ENCODE results near the gene SH2D3C. TPM values are rescaled to one million over a fixed set of nuclear protein-coding genes. Genes with fewer than 3 reads are reported as not detected.

SH2D3C gene
- total RNA-seq, 1 donor from 2014 or later: 0.17 TPM

DNA sequence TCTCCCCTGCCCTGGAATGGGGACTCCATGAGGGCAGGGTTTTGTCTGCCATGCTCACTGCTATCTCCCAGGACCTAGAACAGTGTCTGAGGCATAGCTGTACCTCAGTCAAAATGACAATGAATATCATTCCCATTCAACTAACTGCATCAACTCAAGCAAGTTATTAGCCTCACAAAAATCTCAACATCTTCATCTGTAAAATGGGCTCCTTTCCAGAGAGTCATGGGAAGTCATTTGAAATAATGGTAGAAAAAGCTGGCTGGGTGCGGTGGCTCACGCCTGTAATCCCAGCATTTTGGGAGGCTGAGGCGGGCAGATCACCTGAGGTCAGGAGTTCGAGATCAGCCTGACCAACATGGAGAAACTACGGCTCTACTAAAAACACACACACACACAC is 9.4 kb downstream of the SH2D3C start:
- DNase-seq (ENCODE audit: low read depth): no peak
- Histone ChIP-seq H3K36me3 (ENCODE audit: control insufficient read depth, insufficient read depth, low read length) (no peaks in the 10 kb centered on the region), H3K4me3 (ENCODE audit: low read depth, low read length) (no peak overlapping the region), H3K27me3 (ENCODE audit: control insufficient read depth, insufficient read depth, low read length) (peaks cover 10% of the 10 kb centered on the region)
- TF ChIP-seq, protein P1, sequence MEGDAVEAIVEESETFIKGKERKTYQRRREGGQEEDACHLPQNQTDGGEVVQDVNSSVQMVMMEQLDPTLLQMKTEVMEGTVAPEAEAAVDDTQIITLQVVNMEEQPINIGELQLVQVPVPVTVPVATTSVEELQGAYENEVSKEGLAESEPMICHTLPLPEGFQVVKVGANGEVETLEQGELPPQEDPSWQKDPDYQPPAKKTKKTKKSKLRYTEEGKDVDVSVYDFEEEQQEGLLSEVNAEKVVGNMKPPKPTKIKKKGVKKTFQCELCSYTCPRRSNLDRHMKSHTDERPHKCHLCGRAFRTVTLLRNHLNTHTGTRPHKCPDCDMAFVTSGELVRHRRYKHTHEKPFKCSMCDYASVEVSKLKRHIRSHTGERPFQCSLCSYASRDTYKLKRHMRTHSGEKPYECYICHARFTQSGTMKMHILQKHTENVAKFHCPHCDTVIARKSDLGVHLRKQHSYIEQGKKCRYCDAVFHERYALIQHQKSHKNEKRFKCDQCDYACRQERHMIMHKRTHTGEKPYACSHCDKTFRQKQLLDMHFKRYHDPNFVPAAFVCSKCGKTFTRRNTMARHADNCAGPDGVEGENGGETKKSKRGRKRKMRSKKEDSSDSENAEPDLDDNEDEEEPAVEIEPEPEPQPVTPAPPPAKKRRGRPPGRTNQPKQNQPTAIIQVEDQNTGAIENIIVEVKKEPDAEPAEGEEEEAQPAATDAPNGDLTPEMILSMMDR (IDR thresholded peaks at IDR 0.05; ENCODE audit: insufficient read depth, low read length, poor library complexity, severe bottlenecking): no peak

DNA sequence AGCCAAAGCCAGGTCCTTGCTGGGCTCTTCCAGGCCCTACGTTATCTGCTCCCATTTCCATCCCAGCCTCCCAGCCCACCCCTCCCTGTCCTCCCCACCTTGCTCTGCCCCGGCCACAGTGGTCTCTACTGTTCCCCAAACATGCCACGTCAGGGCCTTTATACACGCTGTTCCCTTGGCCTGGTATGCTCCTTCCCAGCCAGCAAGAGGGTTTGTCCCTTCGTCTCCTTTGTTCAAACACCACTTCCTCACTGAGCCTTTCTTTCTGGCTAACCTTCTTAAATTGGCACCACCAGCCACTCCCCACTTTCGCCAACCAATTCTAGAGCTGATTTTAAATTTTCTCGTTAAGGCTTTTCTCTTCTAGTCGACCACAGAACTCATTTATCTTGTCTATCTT is 9.8 kb downstream of the SH2D3C start:
- DNase-seq (ENCODE audit: low read depth): no peak
- TF ChIP-seq, protein P1 (IDR thresholded peaks at IDR 0.05; ENCODE audit: insufficient read depth, low read length, poor library complexity, severe bottlenecking): no peak
- peaks cover 9% of the 10 kb centered on the region for H3K27me3 ChIP-seq (ENCODE audit: control insufficient read depth, insufficient read depth, low read length)
- no peak overlapping the region for H3K4me3 ChIP-seq (ENCODE audit: low read depth, low read length)
- no peaks in the 10 kb centered on the region for H3K36me3 ChIP-seq (ENCODE audit: control insufficient read depth, insufficient read depth, low read length)

DNA sequence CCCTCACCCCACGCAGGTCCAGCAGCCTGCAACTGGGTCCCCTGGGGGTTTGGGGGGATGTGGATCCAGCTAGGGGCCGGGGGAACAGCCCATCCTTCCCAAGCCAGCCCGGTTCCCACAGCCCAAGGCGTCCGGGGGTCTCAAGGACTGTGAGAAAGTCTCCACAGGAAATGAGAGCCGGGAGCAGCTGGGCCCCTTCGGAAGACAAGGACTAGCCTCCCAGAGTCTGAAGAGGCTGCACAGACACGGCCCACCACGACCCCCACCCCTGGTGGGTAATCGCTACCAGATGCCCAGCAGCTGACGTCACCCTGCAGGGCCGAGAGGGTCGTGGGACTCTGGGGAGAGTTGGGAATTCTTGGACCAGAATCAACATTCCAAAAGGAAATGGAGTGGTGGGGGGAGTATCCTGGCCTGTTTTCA is 10.5 kb downstream of the SH2D3C start:
- H3K36me3 ChIP-seq (ENCODE audit: control insufficient read depth, insufficient read depth, low read length): no peaks in the 10 kb centered on the region
- DNase-seq (ENCODE audit: low read depth): no peak
- H3K4me3 ChIP-seq (ENCODE audit: low read depth, low read length): no peak overlapping the region
- TF ChIP-seq, protein P1 (IDR thresholded peaks at IDR 0.05; ENCODE audit: insufficient read depth, low read length, poor library complexity, severe bottlenecking): no peak
- peaks cover 9% of the 10 kb centered on the region for H3K27me3 ChIP-seq (ENCODE audit: control insufficient read depth, insufficient read depth, low read length)

DNA sequence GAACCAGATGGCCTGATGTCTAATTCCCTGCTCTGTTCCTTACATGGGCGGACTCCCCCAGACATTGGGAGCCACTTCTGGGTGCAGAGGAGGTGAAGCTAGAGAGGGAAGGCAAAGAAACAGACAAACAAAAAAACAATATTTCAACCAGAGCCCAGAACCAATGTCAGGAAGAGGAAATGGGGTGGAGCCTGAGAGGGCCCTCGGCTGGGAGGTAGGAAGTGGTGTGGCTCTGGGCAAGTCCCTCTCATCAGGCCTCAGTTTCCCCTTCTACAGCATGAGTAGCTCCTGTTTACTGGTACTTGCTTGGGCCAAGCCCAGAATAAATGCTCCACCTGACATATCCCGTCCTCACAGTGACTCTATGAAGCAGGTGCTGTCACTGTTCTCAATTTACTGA is 11.1 kb downstream of the SH2D3C start:
- Histone ChIP-seq H3K36me3 (ENCODE audit: control insufficient read depth, insufficient read depth, low read length) (no peaks in the 10 kb centered on the region), H3K4me3 (ENCODE audit: low read depth, low read length) (no peak overlapping the region), H3K27me3 (ENCODE audit: control insufficient read depth, insufficient read depth, low read length) (peaks cover 12% of the 10 kb centered on the region)
- TF ChIP-seq, protein P1 (IDR thresholded peaks at IDR 0.05; ENCODE audit: insufficient read depth, low read length, poor library complexity, severe bottlenecking): no peak
- DNase-seq (ENCODE audit: low read depth): no peak

DNA sequence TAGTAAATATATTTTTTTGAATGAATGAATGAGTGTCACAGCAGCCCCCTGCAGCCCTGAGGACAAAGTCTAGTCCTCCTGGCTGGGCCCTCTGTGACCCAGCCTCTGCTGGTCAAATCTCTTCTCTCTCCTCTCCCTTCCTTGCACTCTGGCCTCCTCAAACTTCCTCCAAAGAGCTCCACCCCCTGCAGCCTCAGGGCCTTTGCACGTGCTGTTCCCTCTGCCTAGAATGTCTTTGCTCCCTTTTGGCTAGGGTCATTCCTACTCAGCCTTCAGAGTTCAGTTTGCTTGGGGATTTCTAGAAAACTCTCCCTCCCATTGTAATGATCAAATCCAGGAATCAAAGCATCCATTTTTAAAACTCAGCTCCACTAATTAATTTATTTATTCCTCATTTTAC is 13.0 kb downstream of the SH2D3C start:
- TF ChIP-seq, protein P1 (IDR thresholded peaks at IDR 0.05; ENCODE audit: insufficient read depth, low read length, poor library complexity, severe bottlenecking): no peak
- Histone ChIP-seq H3K36me3 (ENCODE audit: control insufficient read depth, insufficient read depth, low read length) (no peaks in the 10 kb centered on the region), H3K27me3 (ENCODE audit: control insufficient read depth, insufficient read depth, low read length) (peaks cover 23% of the 10 kb centered on the region), H3K4me3 (ENCODE audit: low read depth, low read length) (no peak overlapping the region)
- no peak for DNase-seq (ENCODE audit: low read depth)

DNA sequence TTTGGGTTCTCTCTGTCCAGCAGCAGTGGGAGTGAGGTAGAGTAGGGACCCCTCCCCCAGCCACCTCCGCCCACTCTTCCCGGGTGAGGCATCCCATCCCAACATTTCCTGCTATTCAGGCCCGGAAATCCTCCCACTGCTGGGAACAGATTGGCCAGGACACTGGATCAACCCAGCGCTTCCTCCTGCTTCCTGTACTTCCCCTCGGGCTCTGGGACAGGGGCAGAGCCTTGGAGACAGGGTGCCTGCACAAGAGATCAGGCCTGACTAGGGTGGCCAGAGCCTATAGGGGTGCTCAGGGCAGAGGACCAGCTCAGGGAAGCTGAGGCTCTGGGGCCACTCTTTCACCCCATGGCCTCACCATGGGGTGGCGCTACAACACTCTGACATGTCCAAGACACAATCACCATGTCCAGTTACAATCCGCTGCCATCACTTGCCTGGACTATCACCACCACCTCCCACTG is 14.5 kb downstream of the SH2D3C start:
- no peak for DNase-seq (ENCODE audit: low read depth)
- Histone ChIP-seq H3K4me3 (ENCODE audit: low read depth, low read length) (no peak overlapping the region), H3K27me3 (ENCODE audit: control insufficient read depth, insufficient read depth, low read length) (peaks cover 23% of the 10 kb centered on the region), H3K36me3 (ENCODE audit: control insufficient read depth, insufficient read depth, low read length) (no peaks in the 10 kb centered on the region)
- TF ChIP-seq, protein P1 (IDR thresholded peaks at IDR 0.05; ENCODE audit: insufficient read depth, low read length, poor library complexity, severe bottlenecking): peak; percentile 20
